Measurements from ENCODE around the gene CEP170B.

GRCh38 chr14:104844306-104845032 is 20.6 kb upstream of the CEP170B start:
- no peak for TF ChIP-seq CTCF (IDR thresholded peaks at IDR 0.05; ENCODE audit: low read depth, low read length, poor library complexity, severe bottlenecking)
- no peak for TF ChIP-seq EZH2phosphoT487 (IDR thresholded peaks at IDR 0.05; ENCODE audit: borderline replicate concordance, low read length)
